CD4-positive, alpha-beta memory T cell (primary cell): Measurements from ENCODE around the gene TBC1D10A. TPM values are rescaled to one million over a fixed set of nuclear protein-coding genes. Genes with fewer than 3 reads are reported as not detected.
A peak's percentile ranks its signal among the peaks of the same experiment; 100 is the strongest.

ENCODE experiments used
- CTCF ChIA-PET: fragments of 350-600 bp; sonication (Branson Sonifier 250); formaldehyde crosslinking; loops from one replicate; lab custom pipeline; 2021; ENCODE audit warnings: inconsistent platforms; ENCODE audit not compliant: partially characterized antibody; lab: Charles Lee
- POLR2A ChIA-PET: fragments of 350-600 bp; sonication (Branson Sonifier 250); formaldehyde crosslinking; loops from one replicate; lab custom pipeline; 2021; ENCODE audit not compliant: partially characterized antibody; lab: Charles Lee
- DNase-seq, 5 donors: peaks; one replicate each; pipeline versions ENCODE4 v3.0.0 to v3.0.0-alpha.2; 2020 to 2022; ENCODE audit warnings: mixed read lengths in 1 of 5
- H3K27ac ChIP-seq: one replicate; pipeline ENCODE4 v1.7.0; 2013; ENCODE audit warnings: low read depth, low read length
- H3K27me3 ChIP-seq: 2 replicates; pipeline ENCODE4 v1.7.0; 2013; ENCODE audit warnings: mild to moderate bottlenecking, low read length, moderate library complexity; ENCODE audit not compliant: insufficient read depth
- H3K36me3 ChIP-seq: 2 replicates; pipeline ENCODE4 v1.7.0; 2013; ENCODE audit warnings: mild to moderate bottlenecking, low read length, moderate library complexity; ENCODE audit not compliant: insufficient read depth
- H3K4me1 ChIP-seq: 2 replicates; pipeline ENCODE4 v1.7.0; 2013; ENCODE audit warnings: mild to moderate bottlenecking, low read length, moderate library complexity; ENCODE audit not compliant: insufficient read depth
- H3K4me3 ChIP-seq, 2 donors: one replicate each; pipeline ENCODE4 v1.7.0; 2013; ENCODE audit warnings: low read length in 2 of 2, mild to moderate bottlenecking in 1 of 2
- H3K9me3 ChIP-seq, 2 donors: one replicate each; pipeline ENCODE4 v1.7.0; 2013; ENCODE audit warnings: low read length in 2 of 2, control low read depth in 1 of 2; ENCODE audit not compliant: control insufficient read depth in 1 of 2
- H3K27ac Mint-ChIP-seq, 7 donors: one replicate each; pipeline ENCODE4 v1.8.0; 2020 to 2021; ENCODE audit warnings: mixed read lengths in 7 of 7, mild to moderate bottlenecking in 6 of 7, inconsistent platforms in 3 of 7, moderate library complexity in 3 of 7
- H3K27me3 Mint-ChIP-seq, 2 donors: one replicate each; pipeline ENCODE4 v1.8.0; 2020 to 2021; ENCODE audit warnings: mixed read lengths in 2 of 2
- H3K36me3 Mint-ChIP-seq, 2 donors: one replicate each; pipeline ENCODE4 v1.8.0; 2020 to 2021; ENCODE audit warnings: mixed read lengths in 2 of 2, inconsistent platforms in 1 of 2, mild to moderate bottlenecking in 1 of 2
- H3K4me1 Mint-ChIP-seq, 4 donors: one replicate each; pipeline ENCODE4 v1.8.0; 2020 to 2021; ENCODE audit warnings: mixed read lengths in 4 of 4, mild to moderate bottlenecking in 1 of 4
- H3K4me3 Mint-ChIP-seq, 8 donors: one replicate each; pipeline ENCODE4 v1.8.0; 2020 to 2021; ENCODE audit warnings: mixed read lengths in 8 of 8, mild to moderate bottlenecking in 7 of 8, moderate library complexity in 6 of 8, inconsistent platforms in 3 of 8
- H3K9me3 Mint-ChIP-seq, 8 donors: one replicate each; pipeline ENCODE4 v1.8.0; 2020 to 2021; ENCODE audit warnings: mixed read lengths in 8 of 8, mild to moderate bottlenecking in 5 of 8, inconsistent platforms in 3 of 8, moderate library complexity in 1 of 8
- intact Hi-C: fragments of 100-400 bp; cut with micrococcal nuclease; formaldehyde crosslinking; loops from one replicate; pipeline ENCODE4 v1.15.1; 2023
- polyA plus RNA-seq, 2 donors: library from polyadenylated mRNA; unstranded; fragments of 300-500 nt; fragmentation: Illumina TruSeq; gene quantifications; one replicate each; pipeline ENCODE4 v1.2.3, GENCODE V29; 2021
- total RNA-seq, 2 experiments: library from RNA; stranded (reverse); gene quantifications; one replicate each; pipeline ENCODE4 v1.2.3, GENCODE V29; 2021

The TBC1D10A gene
- total and polyA plus RNA-seq, 4 experiments from 2014 or later = 60.6 to 76.8 (median 61.9) TPM

- POLR2A ChIA-PET = interaction anchor here (0.9 to 1.1 kb wide), 3 partner anchors 11 to 110 kb away, joined by 3 to 4 read pairs (median 3); no protein-coding TSS in a partner anchor
- no peaks in the 10 kb centered on the region for H3K9me3 Mint-ChIP-seq
These were observed 50.7 kb downstream of the TBC1D10A start for GRCh38 chr22:30276039-30276438.

GRCh38 chr22:30275625-30276024, 51.1 kb downstream of the TBC1D10A start:
- H3K27ac Mint-ChIP-seq = peak overlapping the region; percentile 63 to 85 (median 77)
- H3K9me3 Mint-ChIP-seq = no peaks in the 10 kb centered on the region
- ChIA-PET CTCF (no interaction called here), POLR2A (interaction anchor here (0.9 kb wide), 1 partner anchor 12 kb away, joined by 3 read pairs; no protein-coding TSS in a partner anchor)
- H3K4me1 ChIP-seq = peaks cover 33% of the 10 kb centered on the region
- H3K4me3 ChIP-seq = peak overlapping the region in 1 of 2 donors; percentile 21
- peak overlapping the region; percentile 33 to 87 (median 62) for H3K4me3 Mint-ChIP-seq
- H3K27ac ChIP-seq = no peak overlapping the region
- H3K27me3 Mint-ChIP-seq = no peaks in the 10 kb centered on the region
- no peaks in the 10 kb centered on the region for H3K9me3 ChIP-seq
- DNase-seq = peak in 1 of 5 donors; percentile 67
- no peaks in the 10 kb centered on the region for H3K27me3 ChIP-seq
- intact Hi-C loops = no loop called here
- H3K4me1 Mint-ChIP-seq = peaks cover 23 to 38% (median 29%) of the 10 kb centered on the region in 4 donors
- H3K36me3 ChIP-seq = no peaks in the 10 kb centered on the region
- H3K36me3 Mint-ChIP-seq = peaks cover 0 to 1% of the 10 kb centered on the region in 2 donors

More at GRCh38 chr22:30276039-30276438, 50.7 kb downstream of the TBC1D10A start:
- Mint-ChIP-seq H3K27ac (peak overlapping the region in 6 of 7 donors; percentile 63 to 85 (median 76)), H3K4me1 (peaks cover 23 to 38% (median 29%) of the 10 kb centered on the region in 4 donors), H3K4me3 (peak overlapping the region; percentile 33 to 87 (median 62)), H3K36me3 (no peaks in the 10 kb centered on the region), H3K27me3 (no peaks in the 10 kb centered on the region)
- Histone ChIP-seq H3K36me3 (no peaks in the 10 kb centered on the region), H3K27ac (no peak overlapping the region), H3K27me3 (no peaks in the 10 kb centered on the region), H3K4me3 (peak overlapping the region in 1 of 2 donors; percentile 21), H3K4me1 (peaks cover 33% of the 10 kb centered on the region), H3K9me3 (no peaks in the 10 kb centered on the region)
- CTCF ChIA-PET = no interaction called here
- intact Hi-C loops = no loop called here
- DNase-seq = no peak

- DNase-seq = no peak
- Histone ChIP-seq H3K27ac (no peak overlapping the region), H3K4me1 (peaks cover 27% of the 10 kb centered on the region), H3K36me3 (no peaks in the 10 kb centered on the region), H3K9me3 (no peaks in the 10 kb centered on the region), H3K4me3 (no peak overlapping the region), H3K27me3 (no peaks in the 10 kb centered on the region)
- H3K36me3 Mint-ChIP-seq = peaks cover 0 to 6% of the 10 kb centered on the region in 2 donors
- ChIA-PET CTCF (no interaction called here), POLR2A (no interaction called here)
- H3K4me1 Mint-ChIP-seq = peaks cover 23 to 32% (median 24%) of the 10 kb centered on the region in 4 donors
- H3K9me3 Mint-ChIP-seq = no peaks in the 10 kb centered on the region
- intact Hi-C loops = no loop called here
- H3K4me3 Mint-ChIP-seq = no peak overlapping the region
- H3K27me3 Mint-ChIP-seq = no peaks in the 10 kb centered on the region
- H3K27ac Mint-ChIP-seq = peak overlapping the region in 4 of 7 donors; percentile 6 to 92 (median 66)
These were observed 52.3 kb downstream of the TBC1D10A start for GRCh38 chr22:30274437-30274812.

DNA sequence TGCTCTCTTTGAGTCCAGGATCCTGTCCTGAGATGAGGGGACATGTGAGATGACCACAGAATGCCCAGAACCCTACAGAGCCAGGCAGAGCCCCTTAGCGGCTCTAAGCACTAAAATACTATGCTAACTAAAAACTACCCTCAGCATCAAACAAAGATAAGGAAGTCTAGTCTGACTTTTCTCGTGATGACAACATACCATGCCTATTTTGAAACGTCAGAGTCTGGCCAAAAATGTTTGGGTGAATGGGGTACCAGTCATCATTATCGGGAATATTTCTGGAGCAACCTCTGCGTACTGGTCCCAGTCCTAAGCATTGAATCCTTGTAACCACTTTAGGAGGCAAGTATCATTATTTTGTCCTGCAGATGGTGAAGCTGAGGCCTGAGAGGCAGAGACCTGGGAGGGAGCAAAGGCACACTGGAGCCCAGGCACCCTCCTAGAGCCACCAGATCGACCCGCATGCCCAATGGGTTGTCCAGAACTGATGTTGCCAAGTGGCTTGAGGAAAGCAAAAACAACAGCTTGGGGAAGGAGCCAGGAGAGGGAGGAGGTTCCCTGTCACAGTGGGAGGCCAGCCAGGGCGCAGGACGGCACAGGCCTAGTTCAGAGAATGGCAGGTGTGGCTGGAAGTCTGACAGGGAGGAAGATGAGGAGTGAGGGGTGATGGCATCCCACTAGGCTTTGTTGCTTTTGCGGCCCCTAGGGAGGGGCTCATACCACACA, 52.9 kb downstream of the TBC1D10A start:
- Histone ChIP-seq H3K9me3 (no peaks in the 10 kb centered on the region), H3K27me3 (no peaks in the 10 kb centered on the region), H3K36me3 (no peaks in the 10 kb centered on the region), H3K4me1 (peaks cover 21% of the 10 kb centered on the region), H3K27ac (no peak overlapping the region), H3K4me3 (no peak overlapping the region)
- Mint-ChIP-seq H3K36me3 (peaks cover 0 to 9% of the 10 kb centered on the region in 2 donors), H3K4me3 (peak overlapping the region in 1 of 8 donors; percentile 33), H3K27ac (peak overlapping the region in 3 of 7 donors; percentile 44 to 85 (median 62)), H3K27me3 (no peaks in the 10 kb centered on the region), H3K9me3 (no peaks in the 10 kb centered on the region), H3K4me1 (peaks cover 18 to 28% (median 20%) of the 10 kb centered on the region in 4 donors)
- DNase-seq = no peak
- intact Hi-C loops = no loop called here
- POLR2A ChIA-PET = no interaction called here
- CTCF ChIA-PET = no interaction called here

GRCh38 chr22:30272781-30273601, 53.8 kb downstream of the TBC1D10A start:
- no peak for DNase-seq
- Mint-ChIP-seq H3K36me3 (peaks cover 0 to 9% of the 10 kb centered on the region in 2 donors), H3K27ac (peak overlapping the region in 5 of 7 donors; percentile 44 to 78 (median 56)), H3K9me3 (no peaks in the 10 kb centered on the region), H3K4me3 (no peak overlapping the region), H3K4me1 (peaks cover 21 to 35% (median 24%) of the 10 kb centered on the region in 4 donors), H3K27me3 (no peaks in the 10 kb centered on the region)
- H3K4me1 ChIP-seq = peaks cover 28% of the 10 kb centered on the region
- no peaks in the 10 kb centered on the region for H3K9me3 ChIP-seq
- H3K27ac ChIP-seq = no peak overlapping the region
- POLR2A ChIA-PET = no interaction called here
- H3K36me3 ChIP-seq = no peaks in the 10 kb centered on the region
- CTCF ChIA-PET = no interaction called here
- intact Hi-C loops = no loop called here
- no peaks in the 10 kb centered on the region for H3K27me3 ChIP-seq
- no peak overlapping the region for H3K4me3 ChIP-seq

DNA sequence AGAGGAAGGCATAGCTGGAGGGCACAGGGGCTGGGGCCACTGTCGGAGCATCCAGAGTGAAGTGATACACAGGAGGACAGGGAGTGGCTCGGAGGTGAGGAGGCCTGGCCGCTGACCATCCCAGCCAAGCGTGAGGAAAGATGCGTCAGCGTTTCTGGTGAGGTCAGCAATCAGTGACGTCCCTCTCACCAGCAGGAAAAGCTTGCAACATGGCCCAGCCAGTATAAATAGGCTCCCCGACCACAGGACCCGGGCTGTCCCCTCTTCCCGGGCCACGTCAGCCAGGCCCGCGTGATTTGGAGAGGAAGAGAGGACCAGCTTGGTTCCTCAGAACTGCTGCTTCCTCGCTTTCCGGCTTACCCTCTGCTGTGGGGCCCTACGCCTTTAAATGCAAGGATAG, 55.9 kb downstream of the TBC1D10A start:
- intact Hi-C loops = no loop called here
- DNase-seq = no peak
- Mint-ChIP-seq H3K36me3 (peaks cover 0 to 18% of the 10 kb centered on the region in 2 donors), H3K27me3 (no peaks in the 10 kb centered on the region), H3K4me3 (no peak overlapping the region), H3K9me3 (no peaks in the 10 kb centered on the region), H3K4me1 (peaks cover 19 to 47% (median 31%) of the 10 kb centered on the region in 4 donors), H3K27ac (peak overlapping the region in 3 of 7 donors; percentile 46 to 85 (median 75))
- no peaks in the 10 kb centered on the region for H3K27me3 ChIP-seq
- H3K4me3 ChIP-seq = no peak overlapping the region
- POLR2A ChIA-PET = interaction anchor here (0.9 kb wide), 1 partner anchor 94 kb away, joined by 3 read pairs; no protein-coding TSS in a partner anchor
- CTCF ChIA-PET = interaction anchor here (1.7 to 2.0 kb wide), 2 partner anchors 15 to 163 kb away, joined by 4 to 5 read pairs; no protein-coding TSS in a partner anchor
- H3K4me1 ChIP-seq = peaks cover 31% of the 10 kb centered on the region
- no peaks in the 10 kb centered on the region for H3K9me3 ChIP-seq
- H3K36me3 ChIP-seq = no peaks in the 10 kb centered on the region
- H3K27ac ChIP-seq = no peak overlapping the region
